Measurements from ENCODE around the gene PKN3. TPM values are rescaled to one million over a fixed set of nuclear protein-coding genes. Genes with fewer than 3 reads are reported as not detected.

Gene PKN3
- total and polyA plus RNA-seq, 2 donors (not counting 1 experiment from before 2014, with no cell fraction given), result 1.4 to 3.7 TPM

GRCh38 chr9:128747241-128747640 lies 44.9 kb downstream of the PKN3 start:
- H3K4me3 Mint-ChIP-seq, result no peak overlapping the region
- peaks cover 0 to 17% of the 10 kb centered on the region in 2 experiments for H3K36me3 ChIP-seq (replicated peaks in 1 of 2; ENCODE audit: control extremely low read depth in 1 of 2, control insufficient read depth in 1 of 2, extremely low read depth in 1 of 2, insufficient read depth in 2 of 2, low read length in 1 of 2)
- no peak overlapping the region for H3K9ac ChIP-seq (ENCODE audit: low read length)
- no peaks in the 10 kb centered on the region for H3K9me3 Mint-ChIP-seq (ENCODE audit: insufficient read depth)
- H3K4me2 ChIP-seq (replicated peaks; ENCODE audit: low read depth, low read length, poor library complexity, severe bottlenecking), result no peak overlapping the region
- no peaks in the 10 kb centered on the region for H3K4me1 ChIP-seq (ENCODE audit: control insufficient read depth in 2 of 2, insufficient read depth in 2 of 2, low read length in 2 of 2)
- ChIA-PET POLR2A (no interaction called here), CTCF (no interaction called here)
- TF ChIP-seq EZH2 (IDR thresholded peaks at IDR 0.05; ENCODE audit: borderline replicate concordance, insufficient read depth, low read depth, low read length, poor library complexity, severe bottlenecking) (no peak), CTCF (IDR thresholded peaks at IDR 0.05) (no peak)
- ATAC-seq (ENCODE audit: low read depth) (no peak), DNase-seq (no peak)
- H3K27me3 ChIP-seq (replicated peaks in 1 of 4; ENCODE audit: control extremely low read depth in 1 of 4, control insufficient read depth in 3 of 4, insufficient read depth in 4 of 4, low read length in 3 of 4), result no peaks in the 10 kb centered on the region
- H3K79me2 ChIP-seq (ENCODE audit: control insufficient read depth, insufficient read depth, low read length), result no peaks in the 10 kb centered on the region
- H3K27me3 Mint-ChIP-seq, result no peaks in the 10 kb centered on the region
- H3K4me3 ChIP-seq (ENCODE audit: control extremely low read depth in 1 of 5, extremely low read depth in 1 of 5, insufficient read depth in 1 of 5, low read depth in 2 of 5, low read length in 4 of 5), result no peak overlapping the region
- intact Hi-C loops (cut with micrococcal nuclease), result no loop called here
- H2AFZ ChIP-seq (ENCODE audit: insufficient read depth, low read depth, low read length, poor library complexity, severe bottlenecking), result no peak overlapping the region
- WGBS (ENCODE audit: insufficient coverage), result no CpG with 5 or more reads among the region's 1 CpG
- H3K9me3 ChIP-seq (ENCODE audit: control extremely low read depth in 1 of 3, control insufficient read depth in 2 of 3, insufficient read depth in 1 of 3, low read length in 2 of 3), result peaks cover 0 to 3% (median 0%) of the 10 kb centered on the region in 3 donors
- H3K27ac ChIP-seq (ENCODE audit: low read length in 2 of 2), result no peak overlapping the region
- H3K4me1 Mint-ChIP-seq, result no peaks in the 10 kb centered on the region
- no peaks in the 10 kb centered on the region for H4K20me1 ChIP-seq (ENCODE audit: control insufficient read depth, insufficient read depth, low read length, poor library complexity, severe bottlenecking)
- no peak overlapping the region for H3K27ac Mint-ChIP-seq

GRCh38 chr9:128750926-128751595 lies 48.8 kb downstream of the PKN3 start:
- H3K36me3 ChIP-seq (replicated peaks in 1 of 2; ENCODE audit: control extremely low read depth in 1 of 2, control insufficient read depth in 1 of 2, extremely low read depth in 1 of 2, insufficient read depth in 2 of 2, low read length in 1 of 2), result peaks cover 0 to 41% of the 10 kb centered on the region in 2 experiments
- TF ChIP-seq CTCF (IDR thresholded peaks at IDR 0.05) (no peak), EZH2 (IDR thresholded peaks at IDR 0.05; ENCODE audit: borderline replicate concordance, insufficient read depth, low read depth, low read length, poor library complexity, severe bottlenecking) (no peak)
- ChIA-PET CTCF (interaction anchor here (1.1 kb wide), 1 partner anchor 46 kb away, joined by 4 read pairs; no protein-coding TSS in a partner anchor), POLR2A (no interaction called here)
- H3K27ac Mint-ChIP-seq, result no peak overlapping the region
- no peak overlapping the region for H3K4me2 ChIP-seq (replicated peaks; ENCODE audit: low read depth, low read length, poor library complexity, severe bottlenecking)
- H3K9me3 Mint-ChIP-seq (ENCODE audit: insufficient read depth), result no peaks in the 10 kb centered on the region
- H3K9ac ChIP-seq (ENCODE audit: low read length), result no peak overlapping the region
- H3K27ac ChIP-seq (ENCODE audit: low read length in 2 of 2), result no peak overlapping the region
- no peak for ATAC-seq (ENCODE audit: low read depth)
- no peak overlapping the region for H3K4me3 ChIP-seq (ENCODE audit: control extremely low read depth in 1 of 5, extremely low read depth in 1 of 5, insufficient read depth in 1 of 5, low read depth in 2 of 5, low read length in 4 of 5)
- H3K4me3 Mint-ChIP-seq, result no peak overlapping the region
- H2AFZ ChIP-seq (ENCODE audit: insufficient read depth, low read depth, low read length, poor library complexity, severe bottlenecking), result no peak overlapping the region
- H3K9me3 ChIP-seq (ENCODE audit: control extremely low read depth in 1 of 3, control insufficient read depth in 2 of 3, insufficient read depth in 1 of 3, low read length in 2 of 3), result no peaks in the 10 kb centered on the region
- H3K27me3 ChIP-seq (replicated peaks in 1 of 4; ENCODE audit: control extremely low read depth in 1 of 4, control insufficient read depth in 3 of 4, insufficient read depth in 4 of 4, low read length in 3 of 4), result no peaks in the 10 kb centered on the region
- intact Hi-C loops (cut with micrococcal nuclease), result no loop called here
- no peaks in the 10 kb centered on the region for H3K79me2 ChIP-seq (ENCODE audit: control insufficient read depth, insufficient read depth, low read length)
- 97% methylated on average over 21 of the region's 22 CpGs for WGBS (ENCODE audit: insufficient coverage)
- peak; percentile 3 for DNase-seq
- no peaks in the 10 kb centered on the region for H3K4me1 ChIP-seq (ENCODE audit: control insufficient read depth in 2 of 2, insufficient read depth in 2 of 2, low read length in 2 of 2)
- no peaks in the 10 kb centered on the region for H3K27me3 Mint-ChIP-seq
- H3K4me1 Mint-ChIP-seq, result no peaks in the 10 kb centered on the region
- H4K20me1 ChIP-seq (ENCODE audit: control insufficient read depth, insufficient read depth, low read length, poor library complexity, severe bottlenecking), result no peaks in the 10 kb centered on the region
